HuH-7 (cell line): ENCODE data around the gene PRIM2.
A peak's percentile ranks its signal among the peaks of the same experiment; 100 is the strongest.
"Not testable (repeated sequence)": the region's sequence is repeated elsewhere in the genome, so short reads cannot be mapped to it uniquely, and the experiment has no call there.

Experiments
- DNase-seq: peaks from one replicate; pipeline ENCODE4 v3.0.0; 2011; ENCODE audit warnings: low spot score

The PRIM2 gene, protein sequence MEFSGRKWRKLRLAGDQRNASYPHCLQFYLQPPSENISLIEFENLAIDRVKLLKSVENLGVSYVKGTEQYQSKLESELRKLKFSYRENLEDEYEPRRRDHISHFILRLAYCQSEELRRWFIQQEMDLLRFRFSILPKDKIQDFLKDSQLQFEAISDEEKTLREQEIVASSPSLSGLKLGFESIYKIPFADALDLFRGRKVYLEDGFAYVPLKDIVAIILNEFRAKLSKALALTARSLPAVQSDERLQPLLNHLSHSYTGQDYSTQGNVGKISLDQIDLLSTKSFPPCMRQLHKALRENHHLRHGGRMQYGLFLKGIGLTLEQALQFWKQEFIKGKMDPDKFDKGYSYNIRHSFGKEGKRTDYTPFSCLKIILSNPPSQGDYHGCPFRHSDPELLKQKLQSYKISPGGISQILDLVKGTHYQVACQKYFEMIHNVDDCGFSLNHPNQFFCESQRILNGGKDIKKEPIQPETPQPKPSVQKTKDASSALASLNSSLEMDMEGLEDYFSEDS

DNA sequence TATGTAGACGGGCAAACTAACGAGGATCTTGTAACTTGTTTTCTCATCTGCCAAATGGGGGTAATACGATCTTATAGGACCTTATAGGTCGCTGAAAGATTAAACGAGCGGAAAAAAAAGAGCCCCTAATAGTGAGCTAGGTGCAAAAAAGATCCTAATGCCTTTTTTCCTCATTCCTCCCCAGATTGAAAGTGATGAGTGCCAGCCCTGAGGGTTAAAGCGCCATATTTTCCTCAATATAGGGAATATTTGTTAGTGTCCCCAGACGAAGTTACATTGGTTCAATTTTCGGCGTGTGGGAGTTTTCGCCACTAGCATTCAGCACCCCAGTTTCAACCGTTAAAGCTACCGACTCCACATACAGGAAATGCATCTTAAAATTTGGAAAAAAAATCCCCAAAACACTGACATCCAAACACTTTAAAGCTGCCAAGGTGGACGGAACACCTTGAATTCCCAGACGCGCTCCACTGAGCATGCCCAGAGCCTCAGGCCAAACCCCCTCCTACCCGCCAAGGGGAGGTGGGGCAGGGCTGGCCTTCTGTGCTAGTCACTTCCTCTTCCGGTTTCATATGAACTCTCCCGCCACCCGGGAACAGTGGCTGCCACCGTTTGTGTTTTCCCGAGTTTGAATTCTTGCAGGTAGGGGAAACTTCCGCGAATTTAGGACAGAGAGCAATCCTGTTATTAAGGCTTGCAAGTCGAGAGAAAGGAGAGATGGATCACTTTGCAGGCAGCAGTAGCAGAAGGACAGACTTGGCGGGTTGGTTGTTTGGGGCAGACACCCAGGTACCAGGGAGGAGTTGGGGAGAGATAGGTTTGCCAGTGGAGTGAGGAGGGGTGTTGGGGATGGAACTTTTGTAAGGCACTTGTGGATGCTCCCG, at the start of gene PRIM2:
Gene PRIM2 (plus strand): TSS at position 571 of the 884 bp plus-strand sequence. CDS start 816 bp downstream, outside the sequence.
- DNase-seq, result peak; percentile 84

DNA sequence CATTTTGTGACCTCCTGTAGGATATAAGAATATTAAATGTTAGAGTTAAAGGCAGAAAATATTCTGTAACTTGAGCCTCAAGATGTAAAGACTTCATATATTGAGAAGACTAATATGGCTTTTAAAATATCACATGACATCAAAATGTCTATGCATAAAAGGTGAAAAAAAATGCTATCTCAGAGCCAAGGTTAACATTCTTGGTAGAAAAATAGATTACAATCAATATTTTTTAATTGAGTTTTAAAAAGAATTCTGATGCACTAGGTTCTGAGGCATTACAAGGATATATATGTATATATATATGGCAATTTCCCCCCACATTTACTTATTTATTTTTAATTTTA, 49.2 kb upstream of the PRIM2 start:
- DNase-seq, result no peak

DNA sequence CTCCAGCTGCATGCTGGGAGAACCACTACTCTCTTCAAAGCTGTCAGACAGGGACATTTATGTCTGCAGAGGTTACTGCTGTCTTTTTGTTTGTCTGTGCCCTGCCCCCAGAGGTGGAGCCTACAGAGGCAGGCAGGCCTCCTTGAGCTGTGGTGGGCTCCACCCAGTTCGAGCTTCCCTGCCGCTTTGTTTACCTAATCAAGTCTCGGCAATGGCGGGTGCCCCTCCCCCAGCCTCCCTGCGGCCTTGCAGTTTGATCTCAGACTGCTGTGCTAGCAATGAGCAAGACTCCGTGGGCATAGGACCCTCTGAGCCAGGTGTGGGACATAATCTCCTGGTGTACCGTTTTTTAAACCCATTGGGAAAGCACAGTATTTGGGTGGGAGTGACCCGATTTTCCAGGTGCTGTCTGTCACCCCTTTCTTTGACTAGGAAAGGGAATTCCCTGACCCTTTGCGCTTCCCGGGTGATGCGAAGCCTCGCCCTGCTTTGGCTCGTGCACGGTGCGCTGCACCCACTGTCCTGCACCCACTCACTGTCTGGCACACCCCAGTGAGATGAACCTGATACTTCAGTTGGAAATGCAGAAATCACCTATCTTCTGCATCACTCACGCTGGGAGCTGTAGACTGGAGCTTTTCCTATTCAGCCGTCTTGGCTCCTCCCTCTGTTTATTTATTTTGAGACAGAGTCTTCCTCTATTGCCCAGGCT, 43.2 kb upstream of the PRIM2 start:
- DNase-seq, result not testable (repeated sequence)

DNA sequence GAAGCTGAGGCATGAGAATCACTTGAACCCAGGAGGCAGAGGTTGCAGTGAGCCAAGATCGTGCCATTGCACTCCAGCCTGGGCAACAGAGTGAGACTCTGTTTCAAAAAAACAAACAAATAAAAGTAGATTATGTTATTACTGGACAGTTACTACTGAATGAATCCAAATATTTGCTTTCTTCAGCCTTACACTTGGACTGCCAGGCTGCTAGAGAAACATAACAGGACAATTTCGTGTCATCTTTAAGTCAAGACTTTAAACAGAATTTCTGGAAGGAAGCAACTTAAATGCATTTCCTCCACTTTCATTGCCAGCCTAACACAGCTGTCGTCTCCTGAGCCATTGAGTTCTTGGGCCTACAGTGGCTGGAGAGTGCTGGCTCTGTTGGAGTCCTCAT, 42.0 kb upstream of the PRIM2 start:
- DNase-seq, result no peak

DNA sequence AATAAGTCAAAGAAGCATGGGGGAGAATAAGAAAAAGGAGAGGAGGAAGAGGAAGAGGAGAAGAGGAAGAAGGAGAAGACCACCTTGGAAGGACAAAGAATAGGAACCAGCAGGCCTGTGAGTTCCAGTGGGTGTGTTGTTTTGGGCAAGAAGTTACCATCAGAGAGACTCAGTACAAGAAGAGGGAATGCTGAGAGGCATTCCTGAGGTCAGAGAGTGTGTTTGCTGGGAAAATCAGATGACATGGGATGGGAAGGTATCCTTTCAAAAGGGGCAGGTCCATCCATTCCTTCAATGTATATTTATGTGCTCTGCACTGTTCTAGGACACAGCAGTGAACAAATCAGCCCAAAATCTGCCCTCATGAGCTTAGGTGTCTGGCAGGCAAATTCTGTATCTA, 40.5 kb upstream of the PRIM2 start:
- no peak for DNase-seq

DNA sequence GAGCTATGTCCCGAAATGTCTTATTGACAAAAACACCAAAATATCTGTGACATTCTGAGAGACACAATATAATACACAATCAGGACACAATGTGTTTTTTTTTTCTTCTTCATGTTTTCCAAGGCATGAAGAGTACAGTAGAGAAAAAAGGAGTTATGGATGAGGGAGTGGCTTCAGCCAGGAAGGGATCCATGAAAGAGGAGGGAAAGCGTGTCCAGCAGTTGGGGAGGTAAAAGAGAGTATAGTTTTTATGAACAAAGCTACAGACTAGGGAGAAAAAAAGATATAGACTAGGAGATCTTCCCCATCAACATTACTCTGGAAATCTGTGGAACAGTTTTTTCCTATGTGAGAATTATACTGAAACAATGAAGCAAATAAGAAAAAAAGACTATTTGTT, 38.9 kb upstream of the PRIM2 start:
- no peak for DNase-seq

DNA sequence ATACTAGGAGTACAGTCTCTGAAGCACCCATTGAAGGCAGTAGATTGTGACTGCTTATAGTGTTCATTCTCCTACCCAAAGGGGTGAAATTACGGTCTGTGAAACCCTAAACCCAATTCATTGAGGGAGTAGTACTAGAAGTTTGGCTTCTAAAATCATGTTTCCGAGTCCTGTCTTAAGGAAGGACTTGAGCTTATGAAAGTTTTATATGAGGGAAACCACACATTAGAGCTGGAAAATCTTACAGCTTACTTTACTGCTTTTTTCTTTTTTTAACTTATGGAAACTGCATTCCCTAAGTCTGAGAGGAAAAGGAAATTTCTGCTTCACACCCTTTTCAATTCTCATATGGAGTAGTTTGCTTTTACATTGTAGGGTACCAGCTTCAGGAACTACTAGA, 38.4 kb upstream of the PRIM2 start:
- no peak for DNase-seq

DNA sequence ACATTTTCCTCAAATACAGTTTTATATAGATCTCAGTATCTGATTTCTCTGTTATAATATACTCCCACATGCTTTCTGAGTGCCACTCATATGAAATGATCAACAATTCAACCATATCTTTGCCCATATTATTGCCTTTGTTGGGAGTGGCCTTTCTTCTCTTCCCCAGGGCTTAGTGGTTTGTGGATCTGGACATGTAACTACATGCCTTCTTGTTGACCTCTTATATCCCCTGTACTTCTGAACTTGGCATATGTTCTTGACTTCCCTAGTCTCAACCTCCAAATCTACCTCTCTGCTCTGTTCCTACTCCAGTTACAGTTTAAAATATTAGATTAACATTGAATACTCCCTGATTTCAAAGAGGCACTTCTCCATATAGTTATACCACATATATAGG, 34.3 kb upstream of the PRIM2 start:
- DNase-seq, result no peak

DNA sequence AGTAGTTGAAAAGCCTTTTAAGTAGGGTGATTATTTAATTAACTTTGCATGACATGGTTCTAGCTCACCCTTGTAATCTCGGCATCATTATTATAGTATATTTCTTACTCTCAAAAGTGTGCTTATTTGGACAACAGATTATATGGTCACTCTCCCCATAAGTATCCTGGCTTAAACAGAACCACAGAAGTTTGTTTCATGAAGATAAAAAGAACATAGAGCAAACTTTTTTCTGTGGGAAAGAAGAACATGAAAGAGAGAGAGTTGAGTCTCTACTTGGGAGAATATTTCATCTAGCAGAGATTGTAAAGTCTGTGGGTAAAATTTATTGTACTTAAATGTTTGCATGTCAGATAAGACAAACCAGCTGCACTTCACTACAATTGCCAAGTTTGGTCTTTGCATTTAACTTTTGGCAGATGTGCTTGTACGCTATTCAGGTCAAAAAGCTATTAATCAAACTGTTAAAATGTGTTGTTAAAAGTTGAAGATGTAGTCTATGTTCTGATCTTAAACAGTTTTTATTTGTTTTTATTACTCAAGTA, 33.4 kb upstream of the PRIM2 start:
- DNase-seq, result no peak

DNA sequence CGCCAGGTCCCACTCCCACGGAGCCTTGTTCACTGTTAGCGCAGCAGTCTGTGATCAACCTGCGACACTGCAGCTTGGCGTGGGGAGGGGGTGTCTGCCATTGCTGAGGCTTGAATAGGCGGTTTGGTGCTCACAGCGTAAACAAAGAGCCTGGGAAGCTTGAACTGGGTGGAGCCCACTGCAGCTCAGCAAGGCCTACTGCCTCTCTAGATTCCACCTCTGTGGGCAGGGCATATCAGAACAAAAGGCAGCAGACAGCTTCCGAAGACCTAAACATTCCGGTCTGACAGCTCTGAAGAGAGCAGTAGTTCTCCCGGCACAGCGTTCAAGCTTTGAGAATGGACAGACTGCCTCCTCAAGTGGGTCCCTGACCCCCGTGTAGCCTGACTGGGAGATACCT, 29.3 kb upstream of the PRIM2 start:
- DNase-seq, result not testable (repeated sequence)

DNA sequence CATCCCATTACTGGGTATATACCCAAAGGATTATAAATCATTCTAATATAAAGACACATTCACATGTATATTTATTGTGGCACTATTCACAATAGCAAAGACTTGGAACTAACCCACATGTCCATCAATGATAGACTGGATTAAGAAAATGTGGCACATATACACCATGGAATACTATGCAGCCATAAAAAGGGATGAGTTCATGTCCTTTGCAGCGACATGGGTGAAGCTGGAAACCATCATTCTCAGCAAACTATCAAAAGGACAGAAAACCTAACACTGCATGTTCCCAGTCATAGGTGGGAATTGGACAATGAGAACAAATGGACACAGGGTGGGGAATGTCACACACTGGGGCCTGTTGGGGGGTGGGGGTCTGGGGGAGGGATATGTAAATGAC, 24.0 kb upstream of the PRIM2 start:
- DNase-seq, result not testable (repeated sequence)

DNA sequence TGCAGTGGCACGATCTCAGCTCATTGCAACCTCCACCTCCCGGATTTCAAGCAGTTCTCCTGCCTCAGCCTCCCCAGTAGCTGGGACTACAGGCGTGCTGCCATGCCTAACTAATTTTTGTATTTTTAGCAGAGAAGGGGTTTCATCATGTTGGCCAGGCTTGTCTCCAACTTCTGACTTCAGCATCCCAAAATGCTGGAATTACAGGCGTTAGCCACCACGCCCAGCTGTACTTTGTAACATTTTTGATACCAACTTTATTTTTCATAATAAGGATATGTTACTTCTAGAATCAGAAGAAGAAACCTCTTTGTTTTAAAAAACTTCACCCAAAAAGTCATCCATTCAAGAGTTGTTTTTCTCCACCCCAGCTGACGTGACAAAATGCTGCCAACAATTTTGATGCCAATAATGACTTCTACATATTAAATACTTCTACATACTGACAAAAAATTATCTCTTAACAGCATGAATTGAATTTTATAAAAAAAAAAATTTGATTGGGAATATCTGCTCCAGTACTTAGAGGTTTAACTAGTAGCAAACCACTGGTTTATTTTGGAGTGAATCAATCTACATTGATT, 22.5 kb upstream of the PRIM2 start:
- DNase-seq, result no peak

DNA sequence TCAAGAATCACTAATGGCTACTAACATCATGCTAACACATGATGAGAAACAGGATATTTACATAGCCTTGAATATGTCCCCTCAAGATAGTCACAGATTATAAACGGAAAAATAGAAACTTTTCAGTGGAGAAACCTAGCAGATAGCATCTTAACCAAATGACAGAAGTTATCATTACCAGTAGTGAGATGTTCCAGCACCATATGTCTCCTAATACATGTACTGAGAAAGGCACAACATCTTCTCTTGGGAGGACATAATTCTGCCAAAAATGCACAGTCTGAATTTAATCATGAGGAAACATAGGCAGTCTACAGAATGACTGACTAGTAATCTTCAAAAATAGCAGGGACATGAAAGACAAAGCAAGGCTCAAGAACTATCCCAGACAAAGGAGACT, 19.9 kb upstream of the PRIM2 start:
- DNase-seq, result no peak

DNA sequence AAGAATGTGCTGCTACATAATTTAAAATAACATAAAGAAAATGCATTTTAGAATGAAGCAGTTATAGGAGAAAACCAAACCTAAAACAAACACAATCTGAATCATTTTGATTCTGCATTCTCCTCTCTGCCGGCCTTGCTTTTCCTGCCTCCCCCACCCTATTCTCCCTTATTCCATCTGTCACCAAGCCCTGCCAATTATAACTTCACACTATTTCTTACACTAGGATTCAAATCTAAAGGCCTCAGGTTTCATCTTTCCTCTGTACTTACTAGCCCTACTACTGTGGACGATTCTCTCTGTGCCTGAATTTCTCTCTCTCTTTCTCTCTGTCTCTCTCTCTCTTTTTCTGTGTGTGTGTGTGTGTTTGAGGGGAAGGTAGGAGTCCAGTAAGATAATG, 18.7 kb upstream of the PRIM2 start:
- no peak for DNase-seq

DNA sequence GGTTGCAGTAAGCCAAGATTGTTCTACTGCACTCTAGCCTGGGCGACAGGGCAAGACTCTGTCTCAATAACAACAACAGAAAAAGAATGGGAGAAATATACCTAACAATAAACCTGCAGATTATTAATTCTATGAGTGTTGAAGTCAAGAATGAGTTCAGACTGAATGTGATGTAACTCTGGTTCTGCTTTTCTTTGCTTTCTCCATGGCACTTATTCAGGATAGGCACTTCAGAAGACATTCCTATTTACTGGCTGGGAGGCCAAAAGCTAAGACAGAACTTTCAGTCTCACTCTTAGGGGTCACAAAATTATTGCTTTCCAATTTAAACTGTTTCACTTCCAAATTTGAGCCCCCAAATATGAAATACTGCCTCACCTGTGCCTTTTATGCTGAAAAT, 15.7 kb upstream of the PRIM2 start:
- DNase-seq, result no peak

DNA sequence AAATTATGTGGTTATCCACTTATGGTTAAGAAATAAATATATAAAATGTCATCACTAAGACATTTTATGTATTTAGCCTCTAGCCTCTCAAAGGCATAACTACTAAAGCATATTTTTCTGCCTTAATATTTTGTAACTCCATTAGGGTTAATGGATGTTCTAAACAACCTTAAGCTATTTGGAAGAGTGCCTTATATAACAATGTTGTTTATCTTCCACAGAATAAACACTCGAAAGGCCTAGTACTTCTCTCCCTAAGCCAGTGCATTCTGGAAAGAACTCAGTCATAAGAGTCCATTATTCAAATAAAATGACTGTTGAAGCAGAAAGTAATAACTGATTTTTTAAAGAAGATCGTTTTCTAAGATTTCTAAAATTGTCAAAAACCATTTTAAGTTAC, 15.0 kb upstream of the PRIM2 start:
- DNase-seq, result no peak

DNA sequence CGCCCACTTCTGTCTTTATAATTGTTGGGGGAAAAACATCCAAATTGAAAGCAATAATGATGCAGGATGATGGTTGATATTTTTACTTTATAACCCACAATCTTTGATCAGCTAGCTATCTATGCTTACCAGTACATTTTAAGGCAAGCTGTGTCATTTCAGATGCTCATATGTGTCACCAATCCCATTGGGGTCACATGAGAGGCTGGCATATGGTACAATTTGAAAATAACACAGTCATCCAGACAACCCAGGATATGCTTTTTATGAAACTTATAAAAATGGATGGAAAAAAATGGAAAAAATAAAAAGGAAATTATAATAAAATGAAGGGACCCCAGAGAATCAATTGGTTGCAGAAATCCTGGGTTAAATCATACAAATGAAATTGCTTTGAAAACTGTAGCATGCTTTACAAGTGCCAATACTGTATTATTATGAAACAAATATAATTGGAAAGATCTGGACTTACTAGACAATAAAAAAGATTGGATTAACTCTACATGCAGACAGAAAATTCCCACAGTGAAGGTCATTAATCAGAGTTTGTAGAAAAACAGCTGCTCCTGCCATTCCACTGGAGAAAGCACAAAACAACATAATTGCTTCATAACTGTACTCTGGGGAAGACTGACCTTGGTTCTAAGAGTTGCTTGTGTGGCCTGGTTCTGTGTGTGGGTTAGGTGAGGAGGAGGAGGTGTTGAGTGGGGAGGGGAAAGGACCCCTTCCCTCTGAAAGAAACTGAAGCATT, 13.3 kb upstream of the PRIM2 start:
- no peak for DNase-seq

DNA sequence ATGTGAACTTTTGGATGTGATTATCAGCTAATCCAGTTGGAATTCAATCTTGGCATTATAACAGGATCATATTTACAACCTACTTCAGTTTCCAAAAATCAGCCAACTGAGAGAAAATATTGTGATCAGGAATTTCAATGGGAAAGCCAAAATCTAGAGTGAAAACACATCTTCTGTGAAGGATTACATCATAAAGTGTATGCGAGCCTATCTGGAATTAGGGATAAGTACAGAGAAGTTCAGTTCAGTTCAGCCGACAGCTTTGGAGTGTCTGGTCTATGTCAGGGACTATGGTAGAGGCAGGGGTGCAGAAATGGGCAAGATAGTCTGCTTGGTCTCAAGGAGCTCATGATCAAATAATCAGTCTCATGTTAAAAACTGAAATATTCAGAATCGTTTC, 12.3 kb upstream of the PRIM2 start:
- no peak for DNase-seq

DNA sequence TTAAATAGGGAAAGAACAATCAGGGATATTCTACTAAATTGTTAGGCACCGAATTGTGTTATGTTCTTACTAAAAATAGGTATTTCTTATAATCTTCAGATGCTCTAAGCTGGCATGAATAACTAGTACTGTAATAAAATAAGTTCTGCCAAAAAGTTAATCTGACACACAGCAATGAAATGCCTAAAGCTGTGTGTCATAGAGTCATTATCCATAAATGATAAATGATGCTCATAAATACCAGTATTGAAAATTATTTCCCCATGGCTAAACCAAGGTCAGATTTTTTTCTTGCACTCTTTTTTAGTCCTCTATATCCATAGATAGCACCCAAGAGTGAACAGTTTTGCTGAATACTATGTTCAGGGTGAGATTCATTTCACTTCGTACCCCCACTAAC, 11.7 kb upstream of the PRIM2 start:
- DNase-seq, result no peak

DNA sequence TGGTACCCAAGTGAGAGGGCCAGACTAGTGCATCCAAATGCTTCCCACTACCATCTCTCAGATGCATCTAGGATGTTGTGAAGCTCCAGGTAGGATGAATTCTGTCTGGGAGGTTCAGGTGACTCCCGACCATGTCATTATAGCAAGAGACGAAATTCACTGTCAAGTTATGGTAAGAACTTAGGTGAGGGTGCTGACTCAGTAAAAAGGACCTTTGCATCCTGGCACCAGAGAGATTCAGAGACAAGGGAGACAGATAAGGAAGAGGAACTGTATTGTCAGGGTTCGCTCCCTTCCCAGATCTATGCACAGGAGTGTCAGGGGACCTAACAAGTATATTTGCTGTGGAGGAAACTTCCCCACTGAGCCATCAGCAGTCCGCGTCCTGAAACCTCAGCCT, 11.2 kb upstream of the PRIM2 start:
- no peak for DNase-seq

DNA sequence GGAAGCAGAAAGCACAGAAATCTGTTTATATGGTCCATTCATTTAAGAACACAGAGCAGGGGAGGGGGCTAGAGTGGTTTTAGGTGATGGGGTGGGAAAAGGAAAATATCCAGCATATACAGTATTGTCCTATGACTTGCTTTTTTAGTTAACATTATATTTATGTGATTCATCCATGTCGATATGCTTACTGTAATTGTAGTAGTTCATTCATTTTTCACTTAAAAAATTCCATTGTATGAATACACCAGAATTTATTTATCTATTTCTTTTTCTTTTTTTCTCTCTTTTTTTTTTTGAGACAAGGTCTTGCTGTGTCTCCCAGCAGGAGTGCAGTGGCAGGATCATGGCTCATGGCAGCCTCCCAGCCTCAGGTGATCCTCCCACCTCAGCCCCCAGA, 9.6 kb upstream of the PRIM2 start:
- DNase-seq, result no peak
